ENCODE measurements around the gene CFTR.

- TF ChIP-seq CTCF (IDR thresholded peaks at IDR 0.05; ENCODE audit: low read depth, low read length) = no peak
- TF ChIP-seq EZH2phosphoT487 (IDR thresholded peaks at IDR 0.05; ENCODE audit: low read depth) = no peak
Measured at GRCh38 chr7:117502331-117502730, 22.5 kb downstream of the CFTR start.

All from OCI-LY3 (cell line).